ENCODE results near the gene CCT8L2.
"Not testable (repeated sequence)": the region's sequence is repeated elsewhere in the genome, so short reads cannot be mapped to it uniquely, and the experiment has no call there.

The CCT8L2 gene

GRCh38 chr22:16592710-16593109 is at the start of gene CCT8L2:
Gene CCT8L2 (minus strand): TSS chr22:16592810. CDS start chr22:16592550, 260 bp downstream.
- DNase-seq (ENCODE audit: low read depth): not testable (repeated sequence)

GRCh38 chr22:16635442-16635841 is 42.8 kb upstream of the CCT8L2 start:
- DNase-seq (ENCODE audit: low read depth): not testable (repeated sequence)

DNA sequence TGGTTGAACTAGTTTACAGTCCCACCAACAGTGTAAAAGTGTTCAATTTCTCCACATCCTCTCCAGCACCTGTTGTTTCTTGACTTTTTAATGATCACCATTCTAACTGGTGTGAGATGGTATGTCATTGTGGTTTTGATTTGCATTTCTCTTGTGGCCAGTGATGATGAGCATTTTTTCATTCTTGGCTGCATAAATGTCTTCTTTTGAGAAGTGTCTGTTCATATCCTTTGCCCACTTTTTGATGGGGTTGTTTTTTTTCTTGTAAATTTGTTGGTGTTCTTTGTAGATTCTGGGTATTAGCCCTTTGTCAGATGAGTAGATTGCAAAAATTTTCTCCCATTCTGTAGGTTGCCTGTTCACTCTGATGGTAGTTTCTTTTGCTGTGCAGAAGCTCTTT is 41.5 kb upstream of the CCT8L2 start:
- not testable (repeated sequence) for DNase-seq (ENCODE audit: low read depth)

DNA sequence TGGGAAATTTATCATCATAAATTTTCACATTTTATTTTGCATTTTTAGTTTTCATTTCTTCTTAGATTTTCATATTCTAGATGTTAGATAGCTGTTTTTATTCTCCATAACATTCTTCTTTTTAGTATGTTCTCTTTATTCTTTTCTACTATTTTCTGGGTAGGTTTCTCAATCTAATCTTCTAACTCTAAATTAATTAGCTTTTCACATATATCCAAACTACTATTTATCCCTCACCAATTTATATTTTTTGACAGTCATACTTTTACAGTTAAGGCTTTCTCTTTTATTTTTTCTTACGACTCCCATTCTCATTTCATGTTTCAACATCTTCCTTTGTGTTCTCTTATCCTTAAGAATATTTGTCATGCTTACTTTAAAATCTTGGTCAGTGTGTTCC is 35.9 kb upstream of the CCT8L2 start:
- not testable (repeated sequence) for DNase-seq (ENCODE audit: low read depth)

DNA sequence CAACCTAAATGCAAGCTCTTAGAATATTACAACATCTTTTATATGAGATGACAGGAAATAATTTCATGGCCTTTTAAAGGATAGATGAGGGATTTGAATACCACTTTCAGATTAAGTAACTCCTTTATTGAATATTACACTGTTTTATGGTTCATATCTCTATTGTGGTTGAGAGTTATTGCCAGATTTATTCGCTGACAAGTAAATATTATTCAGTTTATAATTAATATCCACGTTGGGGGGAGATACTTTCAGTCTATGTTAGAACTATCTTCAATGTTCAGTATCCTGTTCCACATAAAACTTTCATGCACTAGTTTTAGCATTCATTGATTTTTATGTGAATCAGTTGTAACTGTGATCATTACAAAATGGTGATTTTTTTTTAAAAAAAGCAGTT is 32.4 kb upstream of the CCT8L2 start:
- not testable (repeated sequence) for DNase-seq (ENCODE audit: low read depth)

- not testable (repeated sequence) for DNase-seq (ENCODE audit: low read depth)
Observed at GRCh38 chr22:16623595-16623994, 31.0 kb upstream of the CCT8L2 start.

DNA sequence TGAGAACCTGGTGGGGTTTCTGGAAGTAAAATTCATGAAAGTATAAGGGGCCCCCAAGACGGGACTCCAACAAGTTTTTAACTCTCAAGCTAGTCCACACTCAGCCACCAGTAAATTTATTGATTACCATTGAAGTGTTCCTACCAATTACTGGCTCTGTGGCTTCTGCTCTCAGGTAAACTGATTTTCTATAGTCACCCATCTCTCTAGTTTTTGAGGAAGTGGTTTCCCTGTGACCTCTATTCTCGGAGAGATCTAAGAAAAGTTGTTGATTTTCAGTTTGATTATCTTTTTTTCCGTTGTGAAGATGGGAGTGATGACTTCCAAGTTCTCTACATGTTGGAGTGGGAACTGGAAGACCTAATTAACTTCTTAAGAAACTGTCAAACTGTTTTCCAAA is 24.9 kb upstream of the CCT8L2 start:
- not testable (repeated sequence) for DNase-seq (ENCODE audit: low read depth)

GRCh38 chr22:16616390-16616938 is 23.9 kb upstream of the CCT8L2 start:
- DNase-seq (ENCODE audit: low read depth): not testable (repeated sequence)

DNA sequence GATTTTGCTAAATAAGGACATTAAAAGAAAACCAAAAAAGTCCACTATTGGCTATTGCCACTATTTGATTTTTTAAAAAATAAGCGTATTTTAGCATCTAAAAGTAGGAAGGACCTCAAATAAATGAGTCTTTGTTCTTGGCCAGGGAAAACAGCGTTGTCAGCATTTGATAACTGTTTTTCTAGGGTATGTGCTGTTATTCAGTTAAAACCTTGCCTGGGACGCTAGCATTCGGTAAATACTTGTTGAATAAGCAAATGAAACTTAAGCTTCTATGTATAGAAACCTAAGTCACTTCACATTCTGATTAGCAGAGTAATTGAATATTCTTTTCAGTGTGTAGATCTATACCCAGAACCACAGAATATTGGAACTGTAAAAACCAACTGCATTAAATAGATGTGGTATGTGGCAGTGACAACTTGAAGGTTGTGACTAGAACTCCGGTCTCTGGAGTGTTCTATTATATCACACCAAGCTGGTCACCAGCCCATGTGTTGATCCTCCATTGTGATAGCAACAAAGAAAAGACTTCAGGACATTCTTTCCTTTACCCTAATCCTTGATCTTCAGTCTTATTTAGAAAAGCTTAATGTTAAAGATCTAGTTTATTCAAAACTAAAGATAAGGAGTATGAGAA is 23.1 kb upstream of the CCT8L2 start:
- not testable (repeated sequence) for DNase-seq (ENCODE audit: low read depth)

DNA sequence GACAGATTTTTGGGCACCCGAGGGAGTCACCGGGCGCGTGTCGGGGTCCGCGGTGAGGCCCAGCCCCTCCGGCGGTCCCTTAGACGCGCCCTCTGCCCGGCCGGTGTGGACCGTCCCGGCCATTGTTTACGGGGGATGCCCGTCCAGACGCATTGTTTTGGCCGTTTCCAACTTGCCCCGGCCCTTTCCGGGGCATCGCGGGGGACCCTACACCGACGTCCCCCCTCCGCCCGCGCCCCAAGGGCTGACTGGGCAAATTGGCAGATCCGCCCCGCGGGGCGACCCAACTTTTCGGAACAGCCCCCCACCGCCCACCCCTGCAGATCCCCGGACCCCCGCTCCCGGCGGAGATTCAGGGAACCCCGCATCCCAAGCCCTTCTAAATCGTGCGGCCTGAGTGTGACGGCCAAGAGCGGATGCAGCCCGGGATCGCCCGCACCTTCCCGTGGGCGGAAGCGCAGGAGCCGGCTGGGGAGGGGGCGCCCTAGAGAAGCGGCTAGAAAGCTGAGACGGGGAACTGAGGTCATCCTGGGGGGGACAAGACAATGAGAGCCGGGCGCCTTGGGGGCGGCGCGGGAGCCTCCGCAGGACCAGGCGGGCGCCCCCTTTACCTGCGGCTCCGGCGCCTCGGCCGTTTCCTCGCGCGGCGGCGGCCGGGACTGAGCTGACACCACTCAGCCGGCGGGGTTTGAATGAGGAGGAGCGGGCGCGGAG is 17.1 kb upstream of the CCT8L2 start:
- DNase-seq (ENCODE audit: low read depth): no peak

DNA sequence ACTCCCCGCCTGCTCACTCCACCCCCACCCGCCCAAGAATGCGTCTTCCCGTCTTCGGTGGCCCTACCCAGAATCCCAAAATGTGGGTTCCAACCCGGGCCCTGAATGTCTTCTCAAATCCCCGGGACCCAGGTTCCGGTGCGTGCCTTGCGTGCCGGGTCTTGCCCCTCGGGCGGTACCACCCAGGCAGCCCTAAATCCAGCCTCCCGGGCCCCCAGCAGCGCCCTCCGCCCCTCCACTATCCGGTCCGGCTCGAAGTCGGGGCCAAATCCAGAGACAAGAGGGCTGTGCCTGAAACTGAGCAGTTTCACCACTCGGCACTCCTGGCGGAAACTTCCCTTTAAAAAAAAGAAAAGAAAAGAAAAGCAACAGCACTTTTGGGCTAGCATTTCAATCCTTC is 16.3 kb upstream of the CCT8L2 start:
- no peak for DNase-seq (ENCODE audit: low read depth)

DNA sequence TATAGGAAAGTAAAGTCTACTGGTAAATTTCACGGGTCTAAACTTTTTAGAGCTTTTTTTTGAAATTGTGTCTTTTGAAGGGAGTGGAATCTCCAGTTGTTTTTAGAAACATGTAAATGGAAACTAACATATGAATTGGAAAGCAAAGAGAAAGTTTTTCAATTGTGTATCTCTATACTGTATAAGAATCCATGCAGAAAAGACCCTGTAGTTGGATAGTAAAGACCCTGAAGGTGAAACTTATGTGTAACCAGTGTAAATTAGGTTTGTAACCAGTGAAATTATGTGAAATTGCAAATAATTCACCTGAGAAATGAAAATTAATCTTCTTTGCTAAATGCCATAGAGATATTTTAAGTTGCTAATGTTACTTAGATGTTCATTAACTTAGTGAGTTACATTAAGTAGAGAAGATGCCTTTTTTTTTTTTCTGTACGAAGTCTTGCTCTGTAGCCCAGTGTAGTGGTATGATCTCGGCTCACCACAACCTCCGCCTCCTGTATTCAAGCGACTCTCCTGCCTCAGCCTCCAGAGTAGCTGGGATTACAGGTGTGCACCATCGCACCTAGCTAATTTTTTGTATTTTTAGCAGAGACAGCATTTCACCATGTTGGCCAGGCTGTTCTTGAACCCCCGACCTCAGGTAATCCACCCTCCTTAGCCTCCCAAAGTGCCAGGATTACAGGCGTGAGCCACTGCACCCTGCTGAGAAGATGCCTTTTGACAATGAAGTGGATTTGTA is 11.8 kb upstream of the CCT8L2 start:
- DNase-seq (ENCODE audit: low read depth): not testable (repeated sequence)

- DNase-seq (ENCODE audit: low read depth): not testable (repeated sequence)
Observed at GRCh38 chr22:16603770-16604242, 11.2 kb upstream of the CCT8L2 start.

- no peak for DNase-seq (ENCODE audit: low read depth)
Observed at GRCh38 chr22:16603448-16603768, 10.8 kb upstream of the CCT8L2 start.

DNA sequence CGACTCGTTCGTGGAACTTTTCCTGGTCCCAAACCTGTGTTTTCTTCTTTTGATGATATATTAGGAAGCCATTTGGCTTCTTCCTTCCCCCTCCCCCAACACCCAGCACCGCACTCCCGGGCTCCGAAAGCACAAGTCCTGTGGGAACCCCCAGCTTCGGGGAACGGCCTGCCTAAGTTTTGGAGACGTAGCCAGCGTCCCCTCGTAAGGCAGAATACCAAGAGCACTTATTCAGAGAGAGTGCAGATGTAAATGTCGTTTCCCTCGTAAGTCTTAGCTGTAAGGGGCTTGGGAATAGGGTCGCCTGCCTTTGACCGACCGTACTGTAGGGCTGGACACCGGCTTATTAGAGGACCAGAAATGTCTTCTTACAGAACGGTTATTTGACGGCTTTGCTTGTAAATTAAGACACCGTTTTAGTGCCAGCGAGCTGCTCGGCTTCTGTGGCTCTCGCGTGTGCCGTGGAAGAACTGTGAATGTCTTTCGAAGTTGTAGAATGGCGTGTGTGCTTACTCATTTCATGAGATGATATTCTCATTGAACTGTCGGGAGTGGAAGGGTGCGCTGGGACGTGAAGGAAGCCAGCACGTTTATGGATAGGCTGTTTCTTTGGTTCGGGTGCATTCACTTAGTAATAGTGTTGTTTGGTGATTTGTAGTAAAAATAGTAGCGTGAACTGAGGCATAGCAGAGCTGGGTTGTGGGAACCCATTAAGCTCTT is 10.3 kb upstream of the CCT8L2 start:
- not testable (repeated sequence) for DNase-seq (ENCODE audit: low read depth)

DNA sequence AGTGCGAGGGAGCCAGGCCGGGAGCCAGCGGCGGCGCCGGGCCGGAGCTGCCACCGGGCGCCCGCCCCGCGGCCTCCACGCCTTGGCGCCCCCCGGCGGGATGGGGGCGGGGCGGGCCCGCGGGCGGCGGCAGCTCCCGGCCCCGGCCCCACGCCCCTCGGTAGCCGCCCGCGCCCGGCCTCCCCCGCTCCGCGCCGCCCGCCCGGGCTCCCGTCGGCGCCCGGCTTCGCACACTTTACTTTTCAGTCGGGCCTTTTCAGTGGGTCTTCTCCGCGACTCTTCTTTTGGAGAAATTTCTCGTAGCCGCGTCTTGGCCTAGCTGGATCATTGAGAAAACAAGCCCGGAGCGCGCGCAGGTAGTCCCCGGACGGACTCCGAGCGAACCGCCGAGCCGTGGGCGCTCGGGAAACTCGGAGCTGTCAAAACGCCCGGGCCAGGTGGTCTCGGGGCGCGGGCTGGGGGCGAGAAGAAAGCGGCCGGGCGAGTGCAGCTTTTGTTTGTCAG is 9.7 kb upstream of the CCT8L2 start:
- not testable (repeated sequence) for DNase-seq (ENCODE audit: low read depth)

DNA sequence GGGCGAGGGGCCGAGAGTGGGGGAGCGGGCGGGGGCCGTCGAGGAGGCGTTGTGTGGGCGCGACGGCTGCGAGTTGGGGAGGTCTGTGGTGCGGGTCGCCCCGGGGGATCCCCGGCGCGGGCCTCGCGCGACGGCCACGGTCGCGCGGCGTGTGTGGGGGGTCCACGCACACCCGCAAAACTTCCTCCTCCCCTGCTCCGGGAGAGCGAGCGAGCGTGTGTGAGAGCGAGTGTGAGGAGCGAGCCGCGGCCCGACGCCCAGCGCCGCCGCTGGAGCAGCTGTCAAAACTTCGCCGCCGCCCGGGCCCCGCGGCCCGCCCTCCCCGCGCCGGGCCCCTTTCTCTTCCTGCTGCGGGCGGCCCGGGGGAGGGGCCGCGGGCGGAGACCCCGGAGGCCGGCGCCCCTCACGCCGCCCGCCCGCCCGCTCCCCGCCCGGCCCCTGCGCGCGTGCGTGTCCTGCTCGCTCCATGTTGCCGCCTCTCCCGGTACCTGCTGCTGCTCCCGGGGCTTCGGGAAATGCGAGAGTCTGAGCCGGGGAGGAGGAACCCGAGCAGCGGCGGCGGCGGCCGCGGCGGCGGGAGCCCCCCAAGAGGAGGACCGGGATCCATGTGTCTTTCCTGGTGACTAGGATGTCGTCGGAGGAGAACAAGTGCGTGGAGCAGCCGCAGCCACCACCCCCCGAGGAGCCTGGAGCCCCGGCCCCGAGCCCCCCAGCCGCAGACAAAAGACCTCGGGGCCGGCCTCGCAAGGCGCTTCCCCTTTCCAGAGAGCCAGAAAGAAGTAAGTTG is 9.0 kb upstream of the CCT8L2 start:
- DNase-seq (ENCODE audit: low read depth): no peak

GRCh38 chr22:16600644-16601436 is 8.2 kb upstream of the CCT8L2 start:
- DNase-seq (ENCODE audit: low read depth): not testable (repeated sequence)

DNA sequence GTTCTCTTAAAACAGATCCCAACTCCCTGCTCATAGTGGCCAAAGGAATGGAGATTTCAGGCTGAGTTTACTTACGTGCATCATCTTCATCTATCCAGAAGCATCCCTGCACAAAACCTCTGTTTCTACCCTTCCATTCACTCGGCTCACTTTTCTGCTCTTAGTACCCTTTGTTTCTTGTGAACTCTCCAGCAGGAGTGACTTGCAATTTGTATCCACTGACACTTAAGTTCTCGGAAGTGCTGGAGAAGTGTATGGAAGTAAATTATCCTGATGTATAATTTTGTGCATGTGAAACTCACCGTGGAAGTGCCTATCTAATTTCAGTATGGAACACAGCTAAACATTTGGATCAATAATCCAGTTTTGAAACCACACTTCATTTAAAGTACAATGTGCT is 7.0 kb upstream of the CCT8L2 start:
- not testable (repeated sequence) for DNase-seq (ENCODE audit: low read depth)

- not testable (repeated sequence) for DNase-seq (ENCODE audit: low read depth)
Observed at GRCh38 chr22:16595251-16595650, 2.6 kb upstream of the CCT8L2 start.

Measured in iris pigment epithelial cell (primary cell).